Measurements from ENCODE around the gene SMYD3. TPM values are rescaled to one million over a fixed set of nuclear protein-coding genes. Genes with fewer than 3 reads are reported as not detected.

SMYD3 gene
- total RNA-seq, 1 experiment from 2014 or later: 25.5 TPM

DNA sequence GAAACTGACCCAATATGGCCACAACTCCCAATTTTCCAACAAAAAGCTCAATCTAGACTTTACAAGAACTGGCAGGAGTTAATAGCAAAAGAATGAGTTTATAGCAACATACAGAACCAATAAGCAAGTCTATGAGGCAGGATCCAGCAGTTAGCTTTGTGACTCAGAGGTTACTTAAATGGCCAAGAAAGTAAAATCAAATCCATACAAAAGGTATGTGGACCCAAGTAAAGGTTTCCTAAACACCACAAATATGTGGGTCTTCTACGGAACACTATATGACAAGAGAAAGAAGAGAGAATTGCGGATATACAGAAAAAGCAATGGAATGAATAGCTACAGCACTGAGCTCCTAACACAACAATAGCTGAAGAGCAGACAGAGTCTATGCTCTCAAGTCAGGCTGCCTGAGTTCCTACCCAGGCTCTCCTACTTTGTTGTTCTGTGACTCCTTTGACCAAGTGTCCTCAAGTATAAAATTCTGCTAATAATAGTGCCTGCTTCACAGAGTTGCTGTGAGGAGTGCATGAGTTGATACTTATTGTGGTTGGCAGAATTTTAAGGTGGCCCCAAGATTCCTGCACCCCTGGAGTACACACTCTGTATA, 204.3 kb downstream of the SMYD3 start:
- Histone ChIP-seq H3K27me3 (ENCODE audit: insufficient read depth, low read length) (no peaks in the 10 kb centered on the region), H2BK120ac (ENCODE audit: low read depth, low read length, poor library complexity, severe bottlenecking) (no peak overlapping the region), H2BK20ac (ENCODE audit: low read depth, low read length, poor library complexity, severe bottlenecking) (no peak overlapping the region), H2AK5ac (ENCODE audit: insufficient read length, low read length) (no peak overlapping the region), H4K5ac (ENCODE audit: insufficient read length, low read depth, low read length) (no peak overlapping the region), H3K79me2 (ENCODE audit: insufficient read depth, low read length) (no peaks in the 10 kb centered on the region), H2BK5ac (ENCODE audit: insufficient read length, low read length) (no peak overlapping the region), H3K4me1 (ENCODE audit: insufficient read depth, low read length) (no peaks in the 10 kb centered on the region), H3K18ac (ENCODE audit: insufficient read length, low read depth, low read length) (no peak overlapping the region), H4K20me1 (ENCODE audit: control insufficient read depth, insufficient read depth, insufficient read length) (no peaks in the 10 kb centered on the region), H3K23me2 (ENCODE audit: insufficient read length, low read depth, low read length, poor library complexity, severe bottlenecking) (no peaks in the 10 kb centered on the region), H4K8ac (replicated peaks; ENCODE audit: insufficient read length, low read depth, low read length) (no peak overlapping the region), H3K4ac (ENCODE audit: low read depth, low read length) (no peak overlapping the region), H2BK15ac (ENCODE audit: low read depth, low read length) (no peak overlapping the region), H3T11ph (ENCODE audit: low read length) (no peak overlapping the region), H3K9ac (ENCODE audit: extremely low read depth, insufficient read length, low read length) (no peak overlapping the region), H3K27ac (ENCODE audit: insufficient read length, low read depth, low read length) (no peak overlapping the region), H3K4me2 (ENCODE audit: insufficient read depth, insufficient read length, low read length) (no peak overlapping the region), H3K23ac (ENCODE audit: insufficient read length, low read depth, low read length) (no peak overlapping the region), H3K79me1 (ENCODE audit: insufficient read depth, low read depth, low read length, poor library complexity, severe bottlenecking) (no peaks in the 10 kb centered on the region), H3K56ac (ENCODE audit: insufficient read length, low read depth, low read length) (no peak overlapping the region), H3K9me3 (ENCODE audit: control insufficient read depth, low read depth, low read length) (no peaks in the 10 kb centered on the region), H3K14ac (ENCODE audit: insufficient read depth, low read length) (no peak overlapping the region), H4K91ac (ENCODE audit: insufficient read length, low read depth, low read length) (no peak overlapping the region), H2AFZ (ENCODE audit: low read length) (no peak overlapping the region), H2BK12ac (ENCODE audit: insufficient read length, low read depth, low read length) (no peak overlapping the region)
- Mint-ChIP-seq H3K27ac (no peak overlapping the region), H3K36me3 (ENCODE audit: insufficient read depth in 1 of 3, low read depth in 3 of 3) (no peaks in the 10 kb centered on the region; a peak in 1 of 7 replicates), H3K9me3 (no peaks in the 10 kb centered on the region), H3K4me1 (peaks cover 14 to 16% of the 10 kb centered on the region in 2 experiments), H3K4me3 (no peak overlapping the region), H3K27me3 (ENCODE audit: low read depth) (no peaks in the 10 kb centered on the region)
- WGBS (ENCODE audit: extremely low coverage, insufficient read length, low lambda C conversion rate): no CpG with 5 or more reads among the region's 2 CpGs
- DNase-seq: no peak
- no peak for TF ChIP-seq CTCF (conservative IDR thresholded peaks at IDR 0.05)

Data from H9 (cell line).